ENCODE data around the gene WDR81.
"Not testable (repeated sequence)": the region's sequence is repeated elsewhere in the genome, so short reads cannot be mapped to it uniquely, and the experiment has no call there.

Gene WDR81

GRCh38 chr17:1767358-1767757 lies 42.9 kb downstream of the WDR81 start:
- no peak for DNase-seq (ENCODE audit: low read depth)
- TF ChIP-seq CTCF (IDR thresholded peaks at IDR 0.05; ENCODE audit: control insufficient read depth, extremely low read depth, insufficient read depth) = no peak
- no peak overlapping the region for H3K4me3 ChIP-seq (ENCODE audit: low read depth, low read length)

DNA sequence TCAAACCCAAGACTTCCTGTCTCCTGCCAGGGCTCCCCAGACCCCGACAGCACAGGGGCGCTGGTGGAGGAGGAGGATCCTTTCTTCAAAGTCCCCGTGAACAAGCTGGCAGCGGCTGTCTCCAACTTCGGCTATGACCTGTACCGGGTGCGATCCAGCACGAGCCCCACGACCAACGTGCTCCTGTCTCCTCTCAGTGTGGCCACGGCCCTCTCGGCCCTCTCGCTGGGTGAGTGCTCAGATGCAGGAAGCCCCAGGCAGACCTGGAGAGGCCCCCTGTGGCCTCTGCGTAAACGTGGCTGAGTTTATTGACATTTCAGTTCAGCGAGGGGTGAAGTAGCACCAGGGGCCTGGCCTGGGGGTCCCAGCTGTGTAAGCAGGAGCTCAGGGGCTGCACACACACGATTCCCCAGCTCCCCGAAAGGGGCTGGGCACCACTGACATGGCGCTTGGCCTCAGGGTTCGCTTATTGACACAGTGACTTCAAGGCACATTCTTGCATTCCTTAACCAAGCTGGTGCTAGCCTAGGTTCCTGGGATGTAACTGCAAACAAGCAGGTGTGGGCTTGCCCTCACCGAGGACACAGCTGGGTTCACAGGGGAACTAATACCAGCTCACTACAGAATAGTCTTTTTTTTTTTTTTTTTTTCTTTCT lies 45.4 kb downstream of the WDR81 start:
- DNase-seq (ENCODE audit: low read depth) = no peak
- no peak for TF ChIP-seq CTCF (IDR thresholded peaks at IDR 0.05; ENCODE audit: control insufficient read depth, extremely low read depth, insufficient read depth)
- no peak overlapping the region for H3K4me3 ChIP-seq (ENCODE audit: low read depth, low read length)

- not testable (repeated sequence) for H3K4me3 ChIP-seq (ENCODE audit: low read depth, low read length); DNase-seq (ENCODE audit: low read depth)
Measured at GRCh38 chr17:1773000-1773695, 48.6 kb downstream of the WDR81 start.

GRCh38 chr17:1773696-1774181 lies 49.2 kb downstream of the WDR81 start:
- no peak overlapping the region for H3K4me3 ChIP-seq (ENCODE audit: low read depth, low read length)
- no peak for DNase-seq (ENCODE audit: low read depth)
- TF ChIP-seq CTCF (IDR thresholded peaks at IDR 0.05; ENCODE audit: control insufficient read depth, extremely low read depth, insufficient read depth) = no peak

GRCh38 chr17:1774390-1775176 lies 50.1 kb downstream of the WDR81 start:
- no peak for DNase-seq (ENCODE audit: low read depth)

DNA sequence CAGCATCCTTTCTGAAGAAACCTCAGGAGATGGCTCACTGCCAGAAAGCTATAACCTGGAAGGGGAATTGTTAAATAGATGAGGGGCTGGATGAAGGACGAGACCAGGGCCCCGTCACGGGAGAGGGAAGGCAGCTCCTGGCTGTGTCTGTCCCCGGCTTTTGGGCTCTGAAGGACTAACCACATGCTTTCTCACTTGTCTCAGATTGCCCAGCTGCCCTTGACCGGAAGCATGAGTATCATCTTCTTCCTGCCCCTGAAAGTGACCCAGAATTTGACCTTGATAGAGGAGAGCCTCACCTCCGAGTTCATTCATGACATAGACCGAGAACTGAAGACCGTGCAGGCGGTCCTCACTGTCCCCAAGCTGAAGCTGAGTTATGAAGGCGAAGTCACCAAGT lies 51.8 kb downstream of the WDR81 start:
- H3K4me3 ChIP-seq (ENCODE audit: low read depth, low read length) = no peak overlapping the region
- TF ChIP-seq CTCF (IDR thresholded peaks at IDR 0.05; ENCODE audit: control insufficient read depth, extremely low read depth, insufficient read depth) = no peak
- no peak for DNase-seq (ENCODE audit: low read depth)

More at GRCh38 chr17:1774390-1775176, 50.1 kb downstream of the WDR81 start:
- no peak for TF ChIP-seq CTCF (IDR thresholded peaks at IDR 0.05; ENCODE audit: control insufficient read depth, extremely low read depth, insufficient read depth)
- no peak overlapping the region for H3K4me3 ChIP-seq (ENCODE audit: low read depth, low read length)

DNA sequence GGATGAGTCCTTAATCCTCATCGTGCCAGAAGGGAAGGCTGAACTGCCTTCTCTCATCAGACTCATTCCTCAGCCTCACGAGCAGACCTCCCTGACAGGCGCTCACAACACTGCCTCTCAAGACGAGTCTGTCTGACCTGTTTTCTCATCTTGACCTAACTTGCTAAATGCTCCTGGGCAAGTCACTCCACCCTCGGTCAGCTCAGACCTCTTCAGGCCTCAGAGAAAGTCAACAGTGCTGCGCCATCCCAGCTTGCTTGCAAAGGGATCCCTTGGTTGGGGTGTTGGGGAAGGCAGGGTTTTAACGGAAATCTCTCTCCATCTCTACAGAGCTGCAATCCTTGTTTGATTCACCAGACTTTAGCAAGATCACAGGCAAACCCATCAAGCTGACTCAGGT lies 52.4 kb downstream of the WDR81 start:
- DNase-seq (ENCODE audit: low read depth) = no peak
- H3K4me3 ChIP-seq (ENCODE audit: low read depth, low read length) = no peak overlapping the region
- TF ChIP-seq CTCF (IDR thresholded peaks at IDR 0.05; ENCODE audit: control insufficient read depth, extremely low read depth, insufficient read depth) = no peak

Data from LNCaP clone FGC (cell line).